NCI-H2196 (cell line): Measurements from ENCODE around the gene SHROOM4.

Experiments used
- DNase-seq: peaks from one replicate; lab custom pipeline; 2025; ENCODE audit not compliant: unreplicated experiment; lab: John Stamatoyannopoulos, UW

SHROOM4 gene

GRCh38 chrX:50813843-50814661 lies at the start of gene SHROOM4:
TSS of gene SHROOM4 (minus strand) at chrX:50814194. CDS start at chrX:50814018, 176 bp downstream.
- DNase-seq, result no peak

GRCh38 chrX:50863471-50863870 lies 49.5 kb upstream of the SHROOM4 start:
- no peak for DNase-seq

GRCh38 chrX:50860518-50860917 lies 46.5 kb upstream of the SHROOM4 start:
- no peak for DNase-seq

GRCh38 chrX:50858548-50858947 lies 44.6 kb upstream of the SHROOM4 start:
- no peak for DNase-seq

GRCh38 chrX:50853399-50853798 lies 39.4 kb upstream of the SHROOM4 start:
- no peak for DNase-seq

GRCh38 chrX:50852524-50852923 lies 38.5 kb upstream of the SHROOM4 start:
- DNase-seq, result no peak

- DNase-seq, result no peak
These were observed 28.2 kb upstream of the SHROOM4 start for GRCh38 chrX:50842221-50842620.

GRCh38 chrX:50839730-50840129 lies 25.7 kb upstream of the SHROOM4 start:
- no peak for DNase-seq

- DNase-seq, result no peak
These were observed 25.0 kb upstream of the SHROOM4 start for GRCh38 chrX:50838820-50839600.

- no peak for DNase-seq
These were observed 14.0 kb upstream of the SHROOM4 start for GRCh38 chrX:50827996-50828395.

GRCh38 chrX:50825825-50826224 lies 11.8 kb upstream of the SHROOM4 start:
- DNase-seq, result no peak

GRCh38 chrX:50818986-50819385 lies 5.0 kb upstream of the SHROOM4 start:
- no peak for DNase-seq

- DNase-seq, result no peak
These were observed 1.1 kb upstream of the SHROOM4 start for GRCh38 chrX:50815120-50815519.

- DNase-seq, result no peak
These were observed 707 bp upstream of the SHROOM4 start for GRCh38 chrX:50814701-50815100.

- DNase-seq, result no peak
These were observed 775 bp downstream of the SHROOM4 start for GRCh38 chrX:50812995-50813842.

- DNase-seq, result no peak
These were observed 8.7 kb downstream of the SHROOM4 start for GRCh38 chrX:50805276-50805675.

GRCh38 chrX:50801135-50801534 lies 12.9 kb downstream of the SHROOM4 start:
- DNase-seq, result no peak

- DNase-seq, result no peak
These were observed 14.4 kb downstream of the SHROOM4 start for GRCh38 chrX:50799531-50799961.

- DNase-seq, result no peak
These were observed 15.2 kb downstream of the SHROOM4 start for GRCh38 chrX:50798783-50799182.

GRCh38 chrX:50787099-50787498 lies 26.9 kb downstream of the SHROOM4 start:
- no peak for DNase-seq

GRCh38 chrX:50780144-50780543 lies 33.9 kb downstream of the SHROOM4 start:
- no peak for DNase-seq
